Measurements from ENCODE around the gene ORMDL2.
A peak's percentile ranks its signal among the peaks of the same experiment; 100 is the strongest.

- peak in 1 of 2 donors; percentile 4 for TF ChIP-seq POLR2A (IDR thresholded peaks at IDR 0.05)
- TF ChIP-seq, protein P1, sequence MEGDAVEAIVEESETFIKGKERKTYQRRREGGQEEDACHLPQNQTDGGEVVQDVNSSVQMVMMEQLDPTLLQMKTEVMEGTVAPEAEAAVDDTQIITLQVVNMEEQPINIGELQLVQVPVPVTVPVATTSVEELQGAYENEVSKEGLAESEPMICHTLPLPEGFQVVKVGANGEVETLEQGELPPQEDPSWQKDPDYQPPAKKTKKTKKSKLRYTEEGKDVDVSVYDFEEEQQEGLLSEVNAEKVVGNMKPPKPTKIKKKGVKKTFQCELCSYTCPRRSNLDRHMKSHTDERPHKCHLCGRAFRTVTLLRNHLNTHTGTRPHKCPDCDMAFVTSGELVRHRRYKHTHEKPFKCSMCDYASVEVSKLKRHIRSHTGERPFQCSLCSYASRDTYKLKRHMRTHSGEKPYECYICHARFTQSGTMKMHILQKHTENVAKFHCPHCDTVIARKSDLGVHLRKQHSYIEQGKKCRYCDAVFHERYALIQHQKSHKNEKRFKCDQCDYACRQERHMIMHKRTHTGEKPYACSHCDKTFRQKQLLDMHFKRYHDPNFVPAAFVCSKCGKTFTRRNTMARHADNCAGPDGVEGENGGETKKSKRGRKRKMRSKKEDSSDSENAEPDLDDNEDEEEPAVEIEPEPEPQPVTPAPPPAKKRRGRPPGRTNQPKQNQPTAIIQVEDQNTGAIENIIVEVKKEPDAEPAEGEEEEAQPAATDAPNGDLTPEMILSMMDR (IDR thresholded peaks at IDR 0.05) = no peak
These were observed 12.2 kb downstream of the ORMDL2 start for GRCh38 chr12:55829967-55830600.
